HepG2 (cell line): ENCODE measurements around the gene NT5C2. TPM values are rescaled to one million over a fixed set of nuclear protein-coding genes. Genes with fewer than 3 reads are reported as not detected.

Experiments
- ARNT2 ChIP-seq: sonication (generic); formaldehyde crosslinking; IDR thresholded peaks from 2 replicates; pipeline ENCODE4 v1.8.0; 2022; ENCODE audit warnings: mild to moderate bottlenecking, low read depth, missing genetic modification reagents, moderate library complexity
- CREM ChIP-seq, 2 experiments: sonication (generic) in 1 of 2; formaldehyde crosslinking in 1 of 2; IDR thresholded peaks; 2 replicates each; pipeline versions ENCODE4 v1.4.0 to v1.6.1; 2016 to 2020; ENCODE audit warnings: antibody characterized with exemption in 1 of 2, mild to moderate bottlenecking in 1 of 2, missing genetic modification reagents in 1 of 2
- CSRNP1 ChIP-seq: sonication (generic); formaldehyde crosslinking; IDR thresholded peaks from 2 replicates; pipeline ENCODE4 v1.8.1; 2023; ENCODE audit warnings: mild to moderate bottlenecking, missing genetic modification reagents
- FIP1L1 ChIP-seq: fragments of 200-400 bp; formaldehyde crosslinking; IDR thresholded peaks from 2 replicates; pipeline ENCODE4 v1.6.1; 2018; ENCODE audit warnings: low read depth, mild to moderate bottlenecking, low read length, moderate library complexity, borderline replicate concordance; ENCODE audit not compliant: insufficient read depth
- GLMP ChIP-seq: sonication (generic); formaldehyde crosslinking; IDR thresholded peaks from 2 replicates; pipeline ENCODE4 v1.9.0; 2021; ENCODE audit warnings: missing genetic modification reagents, mild to moderate bottlenecking, borderline replicate concordance
- THAP11 ChIP-seq: IDR thresholded peaks from 2 replicates; pipeline ENCODE4 v1.6.1; 2016; ENCODE audit warnings: missing biosample characterization, missing genetic modification reagents
- ZBTB39 ChIP-seq: sonication (generic); formaldehyde crosslinking; IDR thresholded peaks from 2 replicates; pipeline ENCODE4 v1.5.0; 2020; ENCODE audit warnings: missing genetic modification reagents
- ZNF234 ChIP-seq: sonication (generic); formaldehyde crosslinking; conservative IDR thresholded peaks from 2 replicates; pipeline ENCODE4 v1.5.1; 2020; ENCODE audit warnings: mild to moderate bottlenecking, missing genetic modification reagents
- ZNF331 ChIP-seq: sonication (generic); formaldehyde crosslinking; IDR thresholded peaks from 2 replicates; pipeline ENCODE4 v1.4.0; 2020; ENCODE audit warnings: missing genetic modification reagents
- ZNF567 ChIP-seq: sonication (generic); formaldehyde crosslinking; IDR thresholded peaks from 2 replicates; pipeline ENCODE4 v1.8.1; 2023; ENCODE audit warnings: mild to moderate bottlenecking, missing genetic modification reagents, borderline replicate concordance
- ZNF614 ChIP-seq: IDR thresholded peaks from 2 replicates; pipeline ENCODE4 v1.6.1; 2018; ENCODE audit warnings: missing biosample characterization, missing genetic modification reagents, inconsistent platforms, borderline replicate concordance
- ZNF619 ChIP-seq: sonication (generic); formaldehyde crosslinking; IDR thresholded peaks from 2 replicates; pipeline ENCODE4 v1.4.0; 2020; ENCODE audit warnings: mild to moderate bottlenecking, missing genetic modification reagents
- ZSCAN25 ChIP-seq: sonication (generic); formaldehyde crosslinking; IDR thresholded peaks from 2 replicates; pipeline ENCODE4 v1.8.0; 2022; ENCODE audit warnings: mild to moderate bottlenecking, missing genetic modification reagents
- ZSCAN30 ChIP-seq: sonication (generic); formaldehyde crosslinking; IDR thresholded peaks from 2 replicates; pipeline ENCODE4 v1.5.0; 2020; ENCODE audit warnings: mild to moderate bottlenecking, missing genetic modification reagents
- polyA plus RNA-seq, 8 experiments: library from polyadenylated mRNA; depleted of rRNA in 3 of 8; stranded (reverse) in 7 of 8; unstranded in 1 of 8; fragments of >200 nt; fragmentation: Illumina TruSeq in 4 of 8; extraction: Trizol in 4 of 8; gene quantifications; 2 replicates each; pipeline versions ENCODE4 v1.2.1 to v1.2.3, GENCODE V29; 2011 to 2016; ENCODE audit warnings: low read depth in 4 of 8, missing spikeins in 1 of 8, mixed read lengths in 1 of 8; ENCODE audit not compliant: insufficient read depth in 1 of 8
- total RNA-seq, 5 experiments: library from RNA; depleted of rRNA; stranded (reverse); fragments of >200 nt; fragmentation: Illumina TruSeq; extraction: Trizol; gene quantifications; 2 replicates each; pipeline ENCODE4 v1.2.3, GENCODE V29; 2016; ENCODE audit warnings: low read depth in 1 of 5
- TF ChIP-seq, protein P1 (sequence below): sonication (generic); formaldehyde crosslinking; IDR thresholded peaks from 2 replicates; pipeline ENCODE4 v1.5.1; 2020; ENCODE audit warnings: missing genetic modification reagents, mild to moderate bottlenecking, borderline replicate concordance
- TF ChIP-seq, protein P2 (sequence below): sonication (generic); formaldehyde crosslinking; IDR thresholded peaks from 2 replicates; pipeline ENCODE4 v1.5.1; 2020; ENCODE audit warnings: missing genetic modification reagents, mild to moderate bottlenecking, borderline replicate concordance
- TF ChIP-seq, protein P3 (sequence below): sonication (generic); formaldehyde crosslinking; IDR thresholded peaks from 2 replicates; pipeline ENCODE4 v1.4.0; 2020; ENCODE audit warnings: missing genetic modification reagents, borderline replicate concordance

The NT5C2 gene
- total and polyA plus RNA-seq, 2 of the 13 experiments (the other 11 are each of a cell fraction or from before 2014, with no cell fraction given): 40.6 to 55.2 TPM

DNA sequence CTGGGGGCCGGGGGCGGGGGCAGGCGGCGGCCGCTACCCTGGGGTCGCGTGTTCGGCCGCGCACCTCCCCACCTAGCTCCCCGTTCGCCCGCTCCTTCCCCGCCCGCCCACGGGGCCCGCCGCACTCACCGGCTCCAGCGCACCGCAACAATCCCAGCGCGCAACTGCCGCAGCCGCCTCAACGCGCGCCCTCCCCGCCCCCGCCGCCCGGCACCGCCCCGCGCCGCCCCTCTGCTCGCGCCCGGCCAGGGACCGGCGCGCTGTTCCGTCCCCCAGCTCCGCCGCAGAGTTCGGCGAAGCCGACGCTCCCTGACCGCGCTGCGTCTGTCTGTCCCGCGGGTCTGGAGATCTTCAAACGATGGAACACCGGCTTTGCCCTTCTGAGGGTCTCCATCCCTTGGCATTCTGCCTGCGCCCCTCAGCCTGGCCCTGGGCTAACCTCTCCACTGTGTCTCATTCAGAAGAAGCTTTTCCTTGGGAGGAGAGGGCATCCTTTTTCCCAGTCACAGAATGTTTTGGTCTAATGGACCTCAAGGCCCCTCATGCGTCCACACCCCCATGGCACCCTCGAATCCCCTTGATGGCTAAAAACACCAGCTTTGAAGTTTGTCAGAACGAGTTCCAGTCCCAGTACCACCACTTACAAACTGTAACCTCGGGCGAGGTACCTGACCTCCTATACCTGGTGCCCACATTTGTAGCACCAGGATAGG, at the start of gene NT5C2 (continued):
- TF ChIP-seq, protein P1, sequence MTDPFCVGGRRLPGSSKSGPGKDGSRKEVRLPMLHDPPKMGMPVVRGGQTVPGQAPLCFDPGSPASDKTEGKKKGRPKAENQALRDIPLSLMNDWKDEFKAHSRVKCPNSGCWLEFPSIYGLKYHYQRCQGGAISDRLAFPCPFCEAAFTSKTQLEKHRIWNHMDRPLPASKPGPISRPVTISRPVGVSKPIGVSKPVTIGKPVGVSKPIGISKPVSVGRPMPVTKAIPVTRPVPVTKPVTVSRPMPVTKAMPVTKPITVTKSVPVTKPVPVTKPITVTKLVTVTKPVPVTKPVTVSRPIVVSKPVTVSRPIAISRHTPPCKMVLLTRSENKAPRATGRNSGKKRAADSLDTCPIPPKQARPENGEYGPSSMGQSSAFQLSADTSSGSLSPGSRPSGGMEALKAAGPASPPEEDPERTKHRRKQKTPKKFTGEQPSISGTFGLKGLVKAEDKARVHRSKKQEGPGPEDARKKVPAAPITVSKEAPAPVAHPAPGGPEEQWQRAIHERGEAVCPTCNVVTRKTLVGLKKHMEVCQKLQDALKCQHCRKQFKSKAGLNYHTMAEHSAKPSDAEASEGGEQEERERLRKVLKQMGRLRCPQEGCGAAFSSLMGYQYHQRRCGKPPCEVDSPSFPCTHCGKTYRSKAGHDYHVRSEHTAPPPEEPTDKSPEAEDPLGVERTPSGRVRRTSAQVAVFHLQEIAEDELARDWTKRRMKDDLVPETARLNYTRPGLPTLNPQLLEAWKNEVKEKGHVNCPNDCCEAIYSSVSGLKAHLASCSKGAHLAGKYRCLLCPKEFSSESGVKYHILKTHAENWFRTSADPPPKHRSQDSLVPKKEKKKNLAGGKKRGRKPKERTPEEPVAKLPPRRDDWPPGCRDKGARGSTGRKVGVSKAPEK (CRISPR knock-in tag): no peak
- TF ChIP-seq ZNF614: no peak
- no peak for TF ChIP-seq ZSCAN30 (CRISPR knock-in tag)
- TF ChIP-seq GLMP (CRISPR knock-in tag): no peak
- no peak for TF ChIP-seq CSRNP1 (CRISPR knock-in tag)
- no peak for TF ChIP-seq ZNF234 (CRISPR knock-in tag)
- TF ChIP-seq ARNT2: no peak
- TF ChIP-seq ZNF619 (CRISPR knock-in tag): no peak
- no peak; the same call in 1 of the 2 replicates for TF ChIP-seq THAP11
- no peak; the same call in 1 of the 2 replicates for TF ChIP-seq ZNF331 (CRISPR knock-in tag)
- TF ChIP-seq FIP1L1: no peak
- TF ChIP-seq, protein P2, sequence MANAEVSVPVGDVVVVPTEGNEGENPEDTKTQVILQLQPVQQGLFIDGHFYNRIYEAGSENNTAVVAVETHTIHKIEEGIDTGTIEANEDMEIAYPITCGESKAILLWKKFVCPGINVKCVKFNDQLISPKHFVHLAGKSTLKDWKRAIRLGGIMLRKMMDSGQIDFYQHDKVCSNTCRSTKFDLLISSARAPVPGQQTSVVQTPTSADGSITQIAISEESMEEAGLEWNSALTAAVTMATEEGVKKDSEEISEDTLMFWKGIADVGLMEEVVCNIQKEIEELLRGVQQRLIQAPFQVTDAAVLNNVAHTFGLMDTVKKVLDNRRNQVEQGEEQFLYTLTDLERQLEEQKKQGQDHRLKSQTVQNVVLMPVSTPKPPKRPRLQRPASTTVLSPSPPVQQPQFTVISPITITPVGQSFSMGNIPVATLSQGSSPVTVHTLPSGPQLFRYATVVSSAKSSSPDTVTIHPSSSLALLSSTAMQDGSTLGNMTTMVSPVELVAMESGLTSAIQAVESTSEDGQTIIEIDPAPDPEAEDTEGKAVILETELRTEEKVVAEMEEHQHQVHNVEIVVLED (CRISPR knock-in tag): no peak
- TF ChIP-seq ZSCAN25 (CRISPR knock-in tag): no peak
- TF ChIP-seq CREM (IDR thresholded peaks at IDR 0.05): no peak
- TF ChIP-seq CREM (CRISPR knock-in tag; IDR thresholded peaks at IDR 0.05): no peak
- TF ChIP-seq ZBTB39: peak; percentile 26; the same call in 1 of the 2 replicates
- TF ChIP-seq ZNF567 (CRISPR knock-in tag): no peak
- TF ChIP-seq, protein P3, sequence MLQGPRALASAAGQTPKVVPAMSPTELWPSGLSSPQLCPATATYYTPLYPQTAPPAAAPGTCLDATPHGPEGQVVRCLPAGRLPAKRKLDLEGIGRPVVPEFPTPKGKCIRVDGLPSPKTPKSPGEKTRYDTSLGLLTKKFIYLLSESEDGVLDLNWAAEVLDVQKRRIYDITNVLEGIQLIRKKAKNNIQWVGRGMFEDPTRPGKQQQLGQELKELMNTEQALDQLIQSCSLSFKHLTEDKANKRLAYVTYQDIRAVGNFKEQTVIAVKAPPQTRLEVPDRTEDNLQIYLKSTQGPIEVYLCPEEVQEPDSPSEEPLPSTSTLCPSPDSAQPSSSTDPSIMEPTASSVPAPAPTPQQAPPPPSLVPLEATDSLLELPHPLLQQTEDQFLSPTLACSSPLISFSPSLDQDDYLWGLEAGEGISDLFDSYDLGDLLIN (CRISPR knock-in tag): no peak
